ENCODE data around the gene THSD7A. TPM values are rescaled to one million over a fixed set of nuclear protein-coding genes. Genes with fewer than 3 reads are reported as not detected.

Gene THSD7A
- total RNA-seq, 1 experiment from 2014 or later, result 0.68 TPM

- Mint-ChIP-seq H3K27me3 (ENCODE audit: low read depth) (no peaks in the 10 kb centered on the region), H3K27ac (no peak overlapping the region), H3K4me3 (no peak overlapping the region), H3K36me3 (no peaks in the 10 kb centered on the region), H3K4me1 (peaks cover 3% of the 10 kb centered on the region; the same call in 1 of the 2 replicates), H3K9me3 (no peaks in the 10 kb centered on the region)
- no peak for DNase-seq (ENCODE audit: low spot score)
- CTCF ChIA-PET, result no interaction called here
- POLR2A ChIA-PET, result no interaction called here
- ATAC-seq, result no peak
- TF ChIP-seq NR3C1 (CRISPR knock-in tag; conservative IDR thresholded peaks at IDR 0.05; ENCODE audit: low read depth), result no peak
- no peak for TF ChIP-seq IRF2 (CRISPR knock-in tag; IDR thresholded peaks at IDR 0.05; ENCODE audit: borderline replicate concordance, low read depth)
- no peak for TF ChIP-seq ATF6 (CRISPR knock-in tag; IDR thresholded peaks at IDR 0.05)
- TF ChIP-seq, protein P1, sequence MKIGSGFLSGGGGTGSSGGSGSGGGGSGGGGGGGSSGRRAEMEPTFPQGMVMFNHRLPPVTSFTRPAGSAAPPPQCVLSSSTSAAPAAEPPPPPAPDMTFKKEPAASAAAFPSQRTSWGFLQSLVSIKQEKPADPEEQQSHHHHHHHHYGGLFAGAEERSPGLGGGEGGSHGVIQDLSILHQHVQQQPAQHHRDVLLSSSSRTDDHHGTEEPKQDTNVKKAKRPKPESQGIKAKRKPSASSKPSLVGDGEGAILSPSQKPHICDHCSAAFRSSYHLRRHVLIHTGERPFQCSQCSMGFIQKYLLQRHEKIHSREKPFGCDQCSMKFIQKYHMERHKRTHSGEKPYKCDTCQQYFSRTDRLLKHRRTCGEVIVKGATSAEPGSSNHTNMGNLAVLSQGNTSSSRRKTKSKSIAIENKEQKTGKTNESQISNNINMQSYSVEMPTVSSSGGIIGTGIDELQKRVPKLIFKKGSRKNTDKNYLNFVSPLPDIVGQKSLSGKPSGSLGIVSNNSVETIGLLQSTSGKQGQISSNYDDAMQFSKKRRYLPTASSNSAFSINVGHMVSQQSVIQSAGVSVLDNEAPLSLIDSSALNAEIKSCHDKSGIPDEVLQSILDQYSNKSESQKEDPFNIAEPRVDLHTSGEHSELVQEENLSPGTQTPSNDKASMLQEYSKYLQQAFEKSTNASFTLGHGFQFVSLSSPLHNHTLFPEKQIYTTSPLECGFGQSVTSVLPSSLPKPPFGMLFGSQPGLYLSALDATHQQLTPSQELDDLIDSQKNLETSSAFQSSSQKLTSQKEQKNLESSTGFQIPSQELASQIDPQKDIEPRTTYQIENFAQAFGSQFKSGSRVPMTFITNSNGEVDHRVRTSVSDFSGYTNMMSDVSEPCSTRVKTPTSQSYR (CRISPR knock-in tag; IDR thresholded peaks at IDR 0.05), result no peak
- no peak for TF ChIP-seq ZNF423 (CRISPR knock-in tag; IDR thresholded peaks at IDR 0.05)
- no peak for TF ChIP-seq FOXP4 (CRISPR knock-in tag; IDR thresholded peaks at IDR 0.05)
- no peak for TF ChIP-seq ARID4B (CRISPR knock-in tag; IDR thresholded peaks at IDR 0.05; ENCODE audit: borderline replicate concordance)
- TF ChIP-seq, protein P2, sequence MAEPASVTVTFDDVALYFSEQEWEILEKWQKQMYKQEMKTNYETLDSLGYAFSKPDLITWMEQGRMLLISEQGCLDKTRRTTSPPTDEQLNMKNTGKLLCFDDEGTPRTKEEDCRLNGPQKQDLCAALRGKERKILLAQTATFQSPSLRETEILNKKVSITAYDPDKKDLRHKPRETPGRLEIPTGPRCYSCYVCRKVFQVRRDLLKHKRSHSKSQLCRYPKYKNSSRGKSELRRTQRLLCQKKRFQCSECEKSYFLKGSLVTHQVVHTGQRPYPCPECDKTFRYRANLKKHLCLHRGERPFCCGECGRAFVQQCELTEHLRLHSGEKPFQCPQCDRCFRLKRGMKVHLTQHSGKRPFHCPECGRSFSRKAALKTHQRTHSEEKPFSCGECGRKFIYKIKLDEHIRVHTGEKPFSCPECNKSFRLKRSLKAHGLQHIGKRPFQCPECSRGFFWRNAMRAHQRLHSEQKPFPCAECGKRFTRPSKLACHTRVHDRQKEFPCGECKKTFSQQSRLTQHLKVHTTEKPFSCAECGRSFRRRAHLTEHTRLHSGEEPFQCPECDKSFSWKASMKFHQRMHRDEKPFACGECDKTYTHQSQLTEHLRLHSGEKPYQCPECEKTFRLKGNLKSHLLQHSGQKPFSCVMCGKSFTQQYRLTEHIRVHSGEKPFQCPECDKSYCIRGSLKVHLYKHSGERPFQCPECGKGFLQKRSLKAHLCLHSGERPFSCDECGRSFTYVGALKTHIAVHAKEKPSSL (CRISPR knock-in tag; conservative IDR thresholded peaks at IDR 0.05), result no peak
- TF ChIP-seq, protein P3, sequence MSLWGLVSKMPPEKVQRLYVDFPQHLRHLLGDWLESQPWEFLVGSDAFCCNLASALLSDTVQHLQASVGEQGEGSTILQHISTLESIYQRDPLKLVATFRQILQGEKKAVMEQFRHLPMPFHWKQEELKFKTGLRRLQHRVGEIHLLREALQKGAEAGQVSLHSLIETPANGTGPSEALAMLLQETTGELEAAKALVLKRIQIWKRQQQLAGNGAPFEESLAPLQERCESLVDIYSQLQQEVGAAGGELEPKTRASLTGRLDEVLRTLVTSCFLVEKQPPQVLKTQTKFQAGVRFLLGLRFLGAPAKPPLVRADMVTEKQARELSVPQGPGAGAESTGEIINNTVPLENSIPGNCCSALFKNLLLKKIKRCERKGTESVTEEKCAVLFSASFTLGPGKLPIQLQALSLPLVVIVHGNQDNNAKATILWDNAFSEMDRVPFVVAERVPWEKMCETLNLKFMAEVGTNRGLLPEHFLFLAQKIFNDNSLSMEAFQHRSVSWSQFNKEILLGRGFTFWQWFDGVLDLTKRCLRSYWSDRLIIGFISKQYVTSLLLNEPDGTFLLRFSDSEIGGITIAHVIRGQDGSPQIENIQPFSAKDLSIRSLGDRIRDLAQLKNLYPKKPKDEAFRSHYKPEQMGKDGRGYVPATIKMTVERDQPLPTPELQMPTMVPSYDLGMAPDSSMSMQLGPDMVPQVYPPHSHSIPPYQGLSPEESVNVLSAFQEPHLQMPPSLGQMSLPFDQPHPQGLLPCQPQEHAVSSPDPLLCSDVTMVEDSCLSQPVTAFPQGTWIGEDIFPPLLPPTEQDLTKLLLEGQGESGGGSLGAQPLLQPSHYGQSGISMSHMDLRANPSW (CRISPR knock-in tag; conservative IDR thresholded peaks at IDR 0.05; ENCODE audit: low read depth), result no peak
- TF ChIP-seq E2F1 (CRISPR knock-in tag; IDR thresholded peaks at IDR 0.05), result no peak
- TF ChIP-seq ZNF416 (CRISPR knock-in tag; IDR thresholded peaks at IDR 0.05), result no peak
- TF ChIP-seq ZNF219 (CRISPR knock-in tag; IDR thresholded peaks at IDR 0.05; ENCODE audit: borderline replicate concordance), result no peak
- TF ChIP-seq, protein P4, sequence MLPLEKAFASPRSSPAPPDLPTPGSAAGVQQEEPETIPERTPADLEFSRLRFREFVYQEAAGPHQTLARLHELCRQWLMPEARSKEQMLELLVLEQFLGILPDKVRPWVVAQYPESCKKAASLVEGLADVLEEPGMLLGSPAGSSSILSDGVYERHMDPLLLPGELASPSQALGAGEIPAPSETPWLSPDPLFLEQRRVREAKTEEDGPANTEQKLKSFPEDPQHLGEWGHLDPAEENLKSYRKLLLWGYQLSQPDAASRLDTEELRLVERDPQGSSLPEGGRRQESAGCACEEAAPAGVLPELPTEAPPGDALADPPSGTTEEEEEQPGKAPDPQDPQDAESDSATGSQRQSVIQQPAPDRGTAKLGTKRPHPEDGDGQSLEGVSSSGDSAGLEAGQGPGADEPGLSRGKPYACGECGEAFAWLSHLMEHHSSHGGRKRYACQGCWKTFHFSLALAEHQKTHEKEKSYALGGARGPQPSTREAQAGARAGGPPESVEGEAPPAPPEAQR (CRISPR knock-in tag; IDR thresholded peaks at IDR 0.05), result no peak
- no peak for TF ChIP-seq CREM (CRISPR knock-in tag; IDR thresholded peaks at IDR 0.05)
- no peak for TF ChIP-seq SMAD4 (CRISPR knock-in tag; IDR thresholded peaks at IDR 0.05)
- no peak for TF ChIP-seq ATF3 (CRISPR knock-in tag; conservative IDR thresholded peaks at IDR 0.05)
- TF ChIP-seq, protein P5, sequence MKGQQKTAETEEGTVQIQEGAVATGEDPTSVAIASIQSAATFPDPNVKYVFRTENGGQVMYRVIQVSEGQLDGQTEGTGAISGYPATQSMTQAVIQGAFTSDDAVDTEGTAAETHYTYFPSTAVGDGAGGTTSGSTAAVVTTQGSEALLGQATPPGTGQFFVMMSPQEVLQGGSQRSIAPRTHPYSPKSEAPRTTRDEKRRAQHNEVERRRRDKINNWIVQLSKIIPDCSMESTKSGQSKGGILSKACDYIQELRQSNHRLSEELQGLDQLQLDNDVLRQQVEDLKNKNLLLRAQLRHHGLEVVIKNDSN (CRISPR knock-in tag; IDR thresholded peaks at IDR 0.05), result no peak
These were observed 367.4 kb downstream of the THSD7A start for GRCh38 chr7:11464624-11465023.
